GM20000 (cell line): ENCODE measurements around the gene EGLN3.

ENCODE experiments used
- DNase-seq: peaks from one replicate; pipeline ENCODE4 v3.0.0; 2012; ENCODE audit warnings: low spot score
- TF ChIP-seq, protein P1 (sequence below): IDR thresholded peaks from 2 replicates; pipeline ENCODE4 v1.5.1; 2012; ENCODE audit warnings: mild to moderate bottlenecking, control low read depth; ENCODE audit errors: extremely low read depth, missing control alignments

EGLN3 gene

GRCh38 chr14:33925946-33926345 lies 24.9 kb downstream of the EGLN3 start:
- TF ChIP-seq, protein P1, sequence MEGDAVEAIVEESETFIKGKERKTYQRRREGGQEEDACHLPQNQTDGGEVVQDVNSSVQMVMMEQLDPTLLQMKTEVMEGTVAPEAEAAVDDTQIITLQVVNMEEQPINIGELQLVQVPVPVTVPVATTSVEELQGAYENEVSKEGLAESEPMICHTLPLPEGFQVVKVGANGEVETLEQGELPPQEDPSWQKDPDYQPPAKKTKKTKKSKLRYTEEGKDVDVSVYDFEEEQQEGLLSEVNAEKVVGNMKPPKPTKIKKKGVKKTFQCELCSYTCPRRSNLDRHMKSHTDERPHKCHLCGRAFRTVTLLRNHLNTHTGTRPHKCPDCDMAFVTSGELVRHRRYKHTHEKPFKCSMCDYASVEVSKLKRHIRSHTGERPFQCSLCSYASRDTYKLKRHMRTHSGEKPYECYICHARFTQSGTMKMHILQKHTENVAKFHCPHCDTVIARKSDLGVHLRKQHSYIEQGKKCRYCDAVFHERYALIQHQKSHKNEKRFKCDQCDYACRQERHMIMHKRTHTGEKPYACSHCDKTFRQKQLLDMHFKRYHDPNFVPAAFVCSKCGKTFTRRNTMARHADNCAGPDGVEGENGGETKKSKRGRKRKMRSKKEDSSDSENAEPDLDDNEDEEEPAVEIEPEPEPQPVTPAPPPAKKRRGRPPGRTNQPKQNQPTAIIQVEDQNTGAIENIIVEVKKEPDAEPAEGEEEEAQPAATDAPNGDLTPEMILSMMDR = no peak
- no peak for DNase-seq

DNA sequence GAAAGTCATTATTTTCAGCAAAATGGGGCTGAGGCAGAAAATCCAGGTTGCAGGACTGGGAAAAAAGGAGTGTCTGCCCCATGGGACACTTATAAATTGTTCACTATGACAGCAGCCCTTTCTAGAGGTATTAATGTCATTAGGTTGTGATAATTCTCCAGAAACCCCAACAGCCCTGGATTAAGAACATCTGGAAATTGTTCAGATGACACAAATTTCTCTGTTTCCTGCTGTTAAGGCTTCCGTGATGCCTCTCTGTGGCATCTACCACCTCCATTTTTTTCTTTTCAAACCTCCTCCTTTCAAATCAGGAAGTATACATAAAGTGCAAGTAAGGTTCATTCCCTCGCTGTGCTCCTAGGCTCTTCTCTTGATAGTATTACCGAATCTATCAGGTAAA lies 25.6 kb downstream of the EGLN3 start:
- DNase-seq = no peak
- TF ChIP-seq, protein P1 = no peak

- DNase-seq = no peak
- TF ChIP-seq, protein P1 = no peak
These were observed 26.2 kb downstream of the EGLN3 start for GRCh38 chr14:33924566-33925100.

DNA sequence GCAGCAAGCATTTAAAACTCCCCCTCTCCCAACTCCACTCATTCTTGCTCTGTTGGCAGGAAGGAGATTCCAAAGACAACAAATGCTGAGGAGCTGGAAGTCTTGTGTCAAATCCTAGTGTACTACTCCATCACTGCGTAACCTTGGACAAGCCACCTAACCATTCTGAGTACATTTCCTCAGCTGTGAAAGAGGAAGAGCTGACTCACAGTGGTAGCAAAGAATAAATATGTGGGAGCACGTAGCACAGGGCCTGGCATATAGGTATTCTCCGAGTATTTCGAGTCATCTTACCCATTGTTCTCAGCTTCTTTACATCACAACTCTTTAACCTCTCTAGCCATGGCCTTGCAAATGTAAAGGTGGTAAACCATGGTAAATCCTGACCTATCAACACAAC lies 28.7 kb downstream of the EGLN3 start:
- no peak for DNase-seq

DNA sequence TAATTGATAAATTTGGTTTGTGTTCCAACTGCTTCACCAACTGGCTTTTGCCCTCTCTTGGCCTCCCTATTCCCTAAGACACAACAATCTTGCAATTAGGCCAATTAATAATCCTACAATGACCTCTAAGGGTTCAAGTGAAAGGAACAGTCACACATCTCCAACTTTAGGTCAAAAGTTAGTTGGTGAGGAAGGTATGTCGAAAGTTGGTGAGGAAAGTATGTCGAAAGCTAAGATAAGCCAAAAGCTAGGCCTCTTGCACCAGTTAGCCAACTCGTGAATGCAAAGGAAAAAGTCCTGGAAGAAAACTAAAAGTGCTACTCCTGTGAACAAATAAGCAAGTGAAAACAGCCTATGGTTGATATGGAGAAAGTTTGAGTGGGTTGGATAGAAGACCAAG lies 32.6 kb downstream of the EGLN3 start:
- DNase-seq = no peak
- TF ChIP-seq, protein P1 = no peak

More for the DNA sequence above, 28.7 kb downstream of the EGLN3 start:
- TF ChIP-seq, protein P1 = no peak

DNA sequence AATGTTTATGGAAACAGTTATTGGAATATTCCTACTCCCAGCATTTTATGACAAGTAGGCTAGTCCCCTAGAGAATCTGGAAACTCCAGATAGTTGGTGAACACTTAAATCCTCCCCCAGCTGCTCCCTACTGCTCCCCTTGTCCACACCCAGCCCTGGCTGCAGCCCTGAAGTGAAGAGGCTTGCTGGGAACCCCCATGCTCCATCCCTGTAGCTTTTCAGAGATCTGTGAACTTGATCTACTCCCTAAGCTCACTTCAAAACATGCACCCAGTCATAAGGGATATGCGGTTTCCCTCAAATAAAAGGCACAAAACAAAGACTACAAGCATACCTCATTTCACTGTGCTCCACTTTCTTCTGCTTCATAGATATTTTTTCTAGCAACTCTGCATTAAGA lies 33.2 kb downstream of the EGLN3 start:
- no peak for DNase-seq
- TF ChIP-seq, protein P1 = no peak

GRCh38 chr14:33916663-33917565 lies 34.0 kb downstream of the EGLN3 start:
- TF ChIP-seq, protein P1 = no peak
- no peak for DNase-seq
